Osteoblast (primary cell): ENCODE results near the gene TMEM271. TPM values are rescaled to one million over a fixed set of nuclear protein-coding genes. Genes with fewer than 3 reads are reported as not detected.
"Not testable (repeated sequence)": the region's sequence is repeated elsewhere in the genome, so short reads cannot be mapped to it uniquely, and the experiment has no call there.

Experiments used
- DNase-seq: peaks from one replicate; pipeline ENCODE4 v3.0.0; 2011; ENCODE audit warnings: low spot score, mixed read lengths; ENCODE audit not compliant: insufficient read length; ENCODE audit errors: missing footprints
- H2AFZ ChIP-seq: 2 replicates; pipeline ENCODE4 v1.6.0; 2011; ENCODE audit warnings: mild to moderate bottlenecking, low read length
- H3K27ac ChIP-seq: 2 replicates; pipeline ENCODE4 v1.5.1; 2011; ENCODE audit warnings: mild to moderate bottlenecking, low read depth, low read length, moderate library complexity
- H3K27me3 ChIP-seq: 2 replicates; pipeline ENCODE4 v1.6.0; 2012; ENCODE audit warnings: mild to moderate bottlenecking, control low read depth, inconsistent platforms, low read length, moderate library complexity; ENCODE audit not compliant: insufficient read depth
- H3K36me3 ChIP-seq: 2 replicates; pipeline ENCODE4 v1.5.1; 2011; ENCODE audit warnings: mild to moderate bottlenecking, low read length, control low read depth, moderate library complexity; ENCODE audit not compliant: insufficient read depth
- H3K4me1 ChIP-seq: 2 replicates; pipeline ENCODE4 v1.5.1; 2011; ENCODE audit warnings: mild to moderate bottlenecking, low read length, control low read depth, moderate library complexity; ENCODE audit not compliant: insufficient read depth
- H3K4me2 ChIP-seq: 2 replicates; pipeline ENCODE4 v1.6.0; 2011; ENCODE audit warnings: mild to moderate bottlenecking, low read length; ENCODE audit not compliant: insufficient read depth
- H3K4me3 ChIP-seq: fragments of 200-600 bp; sonication (generic); 3 replicates; pipeline ENCODE4 v1.5.1; 2012; ENCODE audit warnings: mild to moderate bottlenecking, low read length, inconsistent platforms; ENCODE audit not compliant: insufficient read depth
- H3K79me2 ChIP-seq: 2 replicates; pipeline ENCODE4 v1.6.0; 2012; ENCODE audit warnings: mild to moderate bottlenecking, low read length, control low read depth, inconsistent platforms; ENCODE audit not compliant: insufficient read depth
- H3K9me3 ChIP-seq: 2 replicates; pipeline ENCODE4 v1.5.1; 2011; ENCODE audit warnings: low read depth, low read length, control low read depth
- H4K20me1 ChIP-seq: 2 replicates; pipeline ENCODE4 v1.6.0; 2012; ENCODE audit warnings: mild to moderate bottlenecking, low read length, control low read depth; ENCODE audit not compliant: insufficient read depth
- total RNA-seq: library from RNA; depleted of rRNA; stranded (reverse); fragments of >200 nt; gene quantifications from 2 replicates; pipeline ENCODE4 v1.2.3, GENCODE V29; 2012
- TF ChIP-seq, protein P1 (sequence below): IDR thresholded peaks from 2 replicates; pipeline ENCODE4 v1.5.1; 2011; ENCODE audit warnings: mild to moderate bottlenecking, low read depth, low read length, moderate library complexity; ENCODE audit errors: extremely low read depth

TMEM271 gene
- total RNA-seq, 1 donor = not detected

DNA sequence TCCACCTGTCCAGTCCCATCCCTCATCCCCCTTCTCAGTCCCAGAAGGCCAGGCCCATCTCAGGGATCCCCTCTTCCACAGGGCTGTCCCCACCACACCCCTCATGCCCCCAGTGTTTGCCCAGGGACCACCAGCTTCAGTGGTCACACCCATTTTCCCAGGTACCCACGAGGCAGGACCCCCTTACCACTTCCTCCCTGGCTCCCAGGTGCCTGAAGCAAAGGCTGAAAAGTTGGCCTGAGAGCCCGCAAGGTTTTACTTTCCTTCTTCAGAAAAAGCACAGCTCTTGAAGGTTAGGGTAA is 7.8 kb downstream of the TMEM271 start:
- DNase-seq = peak; percentile 64
- TF ChIP-seq, protein P1, sequence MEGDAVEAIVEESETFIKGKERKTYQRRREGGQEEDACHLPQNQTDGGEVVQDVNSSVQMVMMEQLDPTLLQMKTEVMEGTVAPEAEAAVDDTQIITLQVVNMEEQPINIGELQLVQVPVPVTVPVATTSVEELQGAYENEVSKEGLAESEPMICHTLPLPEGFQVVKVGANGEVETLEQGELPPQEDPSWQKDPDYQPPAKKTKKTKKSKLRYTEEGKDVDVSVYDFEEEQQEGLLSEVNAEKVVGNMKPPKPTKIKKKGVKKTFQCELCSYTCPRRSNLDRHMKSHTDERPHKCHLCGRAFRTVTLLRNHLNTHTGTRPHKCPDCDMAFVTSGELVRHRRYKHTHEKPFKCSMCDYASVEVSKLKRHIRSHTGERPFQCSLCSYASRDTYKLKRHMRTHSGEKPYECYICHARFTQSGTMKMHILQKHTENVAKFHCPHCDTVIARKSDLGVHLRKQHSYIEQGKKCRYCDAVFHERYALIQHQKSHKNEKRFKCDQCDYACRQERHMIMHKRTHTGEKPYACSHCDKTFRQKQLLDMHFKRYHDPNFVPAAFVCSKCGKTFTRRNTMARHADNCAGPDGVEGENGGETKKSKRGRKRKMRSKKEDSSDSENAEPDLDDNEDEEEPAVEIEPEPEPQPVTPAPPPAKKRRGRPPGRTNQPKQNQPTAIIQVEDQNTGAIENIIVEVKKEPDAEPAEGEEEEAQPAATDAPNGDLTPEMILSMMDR = no peak
- Histone ChIP-seq H3K79me2 (no peaks in the 10 kb centered on the region), H3K9me3 (no peaks in the 10 kb centered on the region), H3K36me3 (no peaks in the 10 kb centered on the region), H3K27ac (no peak overlapping the region), H3K27me3 (peaks cover 5% of the 10 kb centered on the region), H3K4me3 (no peak overlapping the region), H3K4me2 (no peak overlapping the region), H3K4me1 (no peaks in the 10 kb centered on the region), H2AFZ (no peak overlapping the region), H4K20me1 (no peaks in the 10 kb centered on the region)

DNA sequence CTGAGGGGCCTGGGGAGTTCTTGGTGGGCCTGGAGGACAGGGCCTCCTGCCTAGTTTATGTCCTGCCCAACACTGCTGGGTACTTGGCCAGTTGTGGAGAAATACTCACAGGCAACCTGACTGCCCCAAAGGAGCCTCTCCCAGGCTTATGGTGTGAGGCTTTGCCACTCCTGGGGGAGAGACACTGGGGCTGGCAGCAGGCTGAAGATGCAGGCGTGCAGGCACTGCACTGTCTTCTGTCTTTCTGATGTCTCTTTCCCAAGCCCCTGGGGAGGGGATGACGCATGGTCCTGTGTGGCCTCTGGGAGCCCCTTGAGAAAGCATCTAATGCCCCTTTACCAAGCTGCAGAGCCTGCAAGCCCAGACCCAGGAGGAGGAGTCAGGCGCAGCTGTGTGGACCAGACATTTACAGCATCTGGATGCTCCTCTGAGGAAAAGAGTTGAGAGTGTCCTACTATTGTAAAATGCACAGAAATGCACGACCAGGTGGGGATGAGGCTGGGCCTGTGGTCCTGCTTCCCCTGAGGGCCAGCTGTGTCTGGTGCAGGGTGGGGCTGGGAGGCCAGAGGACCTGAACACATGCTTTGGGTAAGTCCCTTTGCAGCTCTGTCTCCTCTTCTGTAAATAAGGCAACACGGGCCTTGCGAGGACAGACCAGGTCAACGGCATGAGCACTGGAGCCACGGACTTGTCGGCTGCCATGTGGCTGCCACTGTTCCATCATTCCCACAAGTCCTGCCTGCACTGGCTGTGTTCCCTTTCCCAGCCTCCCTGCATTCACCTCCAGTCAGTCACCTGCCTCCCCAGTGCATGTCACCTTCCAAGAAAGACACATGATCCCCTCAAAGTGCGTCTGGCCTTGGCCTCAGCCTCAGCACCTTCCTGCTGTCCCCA is 8.4 kb downstream of the TMEM271 start:
- Histone ChIP-seq H3K4me2 (no peak overlapping the region), H4K20me1 (no peaks in the 10 kb centered on the region), H3K4me1 (no peaks in the 10 kb centered on the region), H2AFZ (no peak overlapping the region), H3K36me3 (no peaks in the 10 kb centered on the region), H3K9me3 (no peaks in the 10 kb centered on the region), H3K27me3 (peaks cover 4% of the 10 kb centered on the region), H3K79me2 (no peaks in the 10 kb centered on the region), H3K4me3 (no peak overlapping the region), H3K27ac (no peak overlapping the region)
- peak; percentile 66 for DNase-seq
- TF ChIP-seq, protein P1 = no peak

DNA sequence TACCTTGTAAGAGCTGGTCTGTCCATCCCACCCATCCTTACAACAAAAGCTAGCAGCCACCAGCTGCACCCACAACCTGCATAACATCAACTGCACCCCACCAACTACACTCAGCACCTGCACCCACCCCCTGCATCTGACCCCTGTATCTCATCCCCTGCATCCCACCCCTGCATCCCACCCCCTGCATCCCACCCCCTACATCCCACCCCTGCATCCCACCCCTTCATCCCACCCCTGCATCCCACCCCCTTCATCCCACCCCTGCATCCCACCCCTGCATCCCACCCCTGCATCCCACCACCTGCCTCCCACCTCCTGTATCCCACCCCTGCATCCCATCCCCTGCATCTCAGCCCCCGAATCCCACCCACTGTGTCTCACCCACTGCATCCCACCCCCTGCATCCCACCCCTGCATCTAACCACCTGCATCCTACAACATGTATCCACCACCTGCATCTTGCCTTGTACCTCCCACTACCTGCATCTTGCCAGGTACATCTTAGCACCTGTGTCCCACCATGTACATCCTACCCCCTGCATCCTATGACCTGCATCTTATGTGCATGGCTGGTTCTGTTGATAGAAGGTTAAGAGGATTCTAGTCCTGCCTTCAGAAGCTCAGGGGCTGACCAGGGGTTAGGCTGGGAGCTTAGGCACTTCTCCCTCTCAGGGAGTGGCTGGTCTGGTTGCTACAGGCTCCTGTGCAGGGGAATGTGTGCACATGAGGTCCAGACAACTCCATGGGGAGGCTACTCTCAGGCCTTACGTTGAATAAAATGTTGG is 9.4 kb downstream of the TMEM271 start:
- Histone ChIP-seq H3K4me2 (no peak overlapping the region), H2AFZ (no peak overlapping the region), H3K9me3 (no peaks in the 10 kb centered on the region), H3K4me3 (no peak overlapping the region), H3K36me3 (no peaks in the 10 kb centered on the region), H3K79me2 (no peaks in the 10 kb centered on the region), H3K4me1 (no peaks in the 10 kb centered on the region), H3K27me3 (no peaks in the 10 kb centered on the region), H3K27ac (no peak overlapping the region), H4K20me1 (no peaks in the 10 kb centered on the region)
- TF ChIP-seq, protein P1 = no peak
- peak; percentile 90 for DNase-seq

DNA sequence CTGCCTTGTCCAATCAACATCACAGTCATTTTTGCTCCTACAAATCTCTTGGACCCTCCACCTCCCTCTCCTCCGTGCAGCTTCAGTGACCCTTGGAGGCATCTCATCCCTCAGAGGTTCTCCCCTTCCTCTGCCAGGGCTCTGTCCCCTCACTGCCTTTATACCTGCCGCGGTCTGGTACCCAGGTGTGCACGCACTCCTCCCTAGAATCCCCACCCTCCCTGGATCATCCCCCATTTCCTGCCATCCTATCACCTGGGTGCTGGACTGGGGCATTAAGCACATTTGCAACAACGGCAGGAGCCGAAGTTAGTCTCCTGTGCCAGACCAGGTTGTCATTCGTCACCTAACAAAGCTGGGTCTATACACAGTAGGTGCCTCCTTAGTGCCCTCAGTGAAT is 10.1 kb downstream of the TMEM271 start:
- DNase-seq = no peak
- Histone ChIP-seq H2AFZ (no peak overlapping the region), H3K79me2 (no peaks in the 10 kb centered on the region)

DNA sequence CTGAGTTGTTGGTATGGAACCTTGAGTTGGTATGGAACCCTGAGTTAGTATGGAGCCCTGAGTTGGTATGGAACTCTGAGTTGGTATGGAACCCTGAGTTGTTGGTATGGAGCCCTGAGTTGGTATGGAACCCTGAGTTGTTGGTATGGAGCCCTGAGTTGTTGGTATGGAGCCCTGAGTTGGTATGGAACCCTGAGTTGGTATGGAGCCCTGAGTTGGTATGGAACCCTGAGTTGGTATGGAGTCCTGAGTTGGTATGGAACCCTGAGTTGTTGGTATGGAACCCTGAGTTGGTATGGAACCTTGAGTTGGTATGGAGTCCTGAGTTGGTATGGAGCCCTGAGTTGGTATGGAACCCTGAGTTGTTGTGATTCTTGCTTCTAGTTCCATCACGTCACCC is 10.5 kb downstream of the TMEM271 start:
- not testable (repeated sequence) for H3K4me1 ChIP-seq, H3K36me3 ChIP-seq, H2AFZ ChIP-seq, H3K4me3 ChIP-seq, H3K9me3 ChIP-seq, H4K20me1 ChIP-seq, H3K79me2 ChIP-seq, H3K4me2 ChIP-seq, H3K27ac ChIP-seq, DNase-seq, H3K27me3 ChIP-seq

More for the DNA sequence above, 10.1 kb downstream of the TMEM271 start:
- Histone ChIP-seq H3K36me3 (no peaks in the 10 kb centered on the region), H3K9me3 (no peaks in the 10 kb centered on the region), H3K4me3 (no peak overlapping the region), H3K4me1 (no peaks in the 10 kb centered on the region), H3K4me2 (no peak overlapping the region), H3K27me3 (no peaks in the 10 kb centered on the region), H4K20me1 (no peaks in the 10 kb centered on the region), H3K27ac (no peak overlapping the region)
- TF ChIP-seq, protein P1 = no peak
